HUES64 (cell line): ENCODE measurements around the gene KRTAP2-4.
"Not testable (repeated sequence)": the region's sequence is repeated elsewhere in the genome, so short reads cannot be mapped to it uniquely, and the experiment has no call there.

Experiments
- H3K27ac ChIP-seq: 2 replicates; pipeline ENCODE4 v1.7.0; 2013; ENCODE audit warnings: low read depth, low read length, inconsistent platforms
- H3K27me3 ChIP-seq: 2 replicates; pipeline ENCODE4 v1.6.1; 2013; ENCODE audit warnings: mild to moderate bottlenecking, low read length; ENCODE audit not compliant: insufficient read depth
- H3K36me3 ChIP-seq: 2 replicates; pipeline ENCODE4 v1.6.1; 2013; ENCODE audit warnings: mild to moderate bottlenecking, low read length; ENCODE audit not compliant: insufficient read depth
- H3K4me1 ChIP-seq: 2 replicates; pipeline ENCODE4 v1.6.1; 2013; ENCODE audit warnings: mild to moderate bottlenecking, low read length, moderate library complexity; ENCODE audit not compliant: insufficient read depth
- H3K4me3 ChIP-seq: 2 replicates; pipeline ENCODE4 v1.5.1; 2013; ENCODE audit warnings: mild to moderate bottlenecking, low read length, moderate library complexity
- H3K9ac ChIP-seq: 2 replicates; pipeline ENCODE4 v1.6.1; 2013; ENCODE audit warnings: mild to moderate bottlenecking, low read depth, low read length
- H3K9me3 ChIP-seq: 2 replicates; pipeline ENCODE4 v1.6.1; 2013; ENCODE audit warnings: low read depth, low read length; ENCODE audit not compliant: insufficient read depth
- WGBS: fragments of 150-250, 120-280 bp; methylation state at CpG from one replicate; pipeline ENCODE4 v1.1.7; 2013; ENCODE audit warnings: missing lambda C conversion rate; 5-methylcytosine and 5-hydroxymethylcytosine counted together

KRTAP2-4 gene

GRCh38 chr17:41054025-41054424, 11.7 kb downstream of the KRTAP2-4 start:
- H3K9ac ChIP-seq = no peak overlapping the region
- H3K27me3 ChIP-seq = no peaks in the 10 kb centered on the region
- H3K4me1 ChIP-seq = peaks cover 2% of the 10 kb centered on the region; the same call in 1 of the 2 replicates
- WGBS = 94% methylated on average over 4 of the region's 4 CpGs
- H3K9me3 ChIP-seq = 0 out of 2 replicates have a peak, but pooled peaks cover 4% of the 10 kb centered on the region
- H3K27ac ChIP-seq = no peak overlapping the region
- H3K36me3 ChIP-seq = no peaks in the 10 kb centered on the region
- no peak overlapping the region for H3K4me3 ChIP-seq

GRCh38 chr17:41052566-41052965, 13.1 kb downstream of the KRTAP2-4 start:
- no peaks in the 10 kb centered on the region for H3K36me3 ChIP-seq
- H3K9me3 ChIP-seq = 0 out of 2 replicates have a peak, but pooled peaks cover 3% of the 10 kb centered on the region
- H3K4me3 ChIP-seq = no peak overlapping the region
- no peak overlapping the region for H3K27ac ChIP-seq
- H3K4me1 ChIP-seq = peaks cover 6% of the 10 kb centered on the region; the same call in 1 of the 2 replicates
- no peak overlapping the region for H3K9ac ChIP-seq
- H3K27me3 ChIP-seq = no peaks in the 10 kb centered on the region

GRCh38 chr17:41049110-41049509, 16.6 kb downstream of the KRTAP2-4 start:
- H3K9ac ChIP-seq = no peak overlapping the region
- H3K4me1 ChIP-seq = peaks cover 6% of the 10 kb centered on the region; the same call in 1 of the 2 replicates
- 79% methylated on average over 2 of the region's 2 CpGs for WGBS
- H3K27me3 ChIP-seq = no peaks in the 10 kb centered on the region
- no peaks in the 10 kb centered on the region for H3K36me3 ChIP-seq
- H3K27ac ChIP-seq = no peak overlapping the region
- H3K9me3 ChIP-seq = no peaks in the 10 kb centered on the region
- H3K4me3 ChIP-seq = no peak overlapping the region

- H3K36me3 ChIP-seq = no peaks in the 10 kb centered on the region
- H3K27ac ChIP-seq = no peak overlapping the region
- no peaks in the 10 kb centered on the region for H3K9me3 ChIP-seq
- 84% methylated on average over 7 of the region's 7 CpGs for WGBS
- H3K27me3 ChIP-seq = no peaks in the 10 kb centered on the region
- peaks cover 6% of the 10 kb centered on the region; the same call in 1 of the 2 replicates for H3K4me1 ChIP-seq
- H3K4me3 ChIP-seq = no peak overlapping the region
- no peak overlapping the region for H3K9ac ChIP-seq
Measured at GRCh38 chr17:41048441-41048840, 17.2 kb downstream of the KRTAP2-4 start.

- H3K4me1 ChIP-seq, H3K4me3 ChIP-seq, H3K9me3 ChIP-seq, H3K27ac ChIP-seq, H3K36me3 ChIP-seq, H3K27me3 ChIP-seq, H3K9ac ChIP-seq: not testable (repeated sequence)
- WGBS = 75% methylated on average over 5 of the region's 33 CpGs
Measured at GRCh38 chr17:41046735-41047465, 18.8 kb downstream of the KRTAP2-4 start, which contains the start of gene KRTAP2-1. Gene KRTAP2-1, minus strand, starts transcription at chr17:41047316. Its CDS starts 49 bp downstream, at chr17:41047267.

- peaks cover 16% of the 10 kb centered on the region for H3K4me1 ChIP-seq
- WGBS = 100% methylated on average over 1 of the region's 1 CpG
- H3K4me3 ChIP-seq = no peak overlapping the region
Measured at GRCh38 chr17:41042953-41043352, 22.7 kb downstream of the KRTAP2-4 start.

GRCh38 chr17:41040783-41041571, 24.7 kb downstream of the KRTAP2-4 start, which contains the start of gene KRTAP1-1:
Gene KRTAP1-1, minus strand, starts transcription at chr17:41041450. Its CDS starts 53 bp downstream, at chr17:41041397.
- not testable (repeated sequence) for H3K9me3 ChIP-seq, H3K36me3 ChIP-seq, H3K4me3 ChIP-seq, H3K27me3 ChIP-seq, H3K27ac ChIP-seq, H3K9ac ChIP-seq
- H3K4me1 ChIP-seq = peaks cover 23% of the 10 kb centered on the region
- WGBS = 92% methylated on average over 11 of the region's 14 CpGs

More at GRCh38 chr17:41042953-41043352, 22.7 kb downstream of the KRTAP2-4 start:
- Histone ChIP-seq H3K27me3 (no peaks in the 10 kb centered on the region), H3K9me3 (no peaks in the 10 kb centered on the region), H3K36me3 (no peaks in the 10 kb centered on the region), H3K27ac (no peak overlapping the region), H3K9ac (no peak overlapping the region)

GRCh38 chr17:41037853-41038350, 27.8 kb downstream of the KRTAP2-4 start:
- no peak overlapping the region for H3K27ac ChIP-seq
- 58% methylated on average over 2 of the region's 2 CpGs for WGBS
- H3K9ac ChIP-seq = no peak overlapping the region
- no peaks in the 10 kb centered on the region for H3K9me3 ChIP-seq
- H3K4me3 ChIP-seq = no peak overlapping the region
- no peaks in the 10 kb centered on the region for H3K36me3 ChIP-seq
- H3K4me1 ChIP-seq = peaks cover 23% of the 10 kb centered on the region
- no peaks in the 10 kb centered on the region for H3K27me3 ChIP-seq

GRCh38 chr17:41034346-41034935, 31.2 kb downstream of the KRTAP2-4 start, which contains the start of gene KRTAP1-3:
Gene KRTAP1-3, minus strand, starts transcription at chr17:41034874. Its CDS starts 53 bp downstream, at chr17:41034821.
- H3K4me3 ChIP-seq, H3K36me3 ChIP-seq, H3K27me3 ChIP-seq, H3K9ac ChIP-seq, H3K27ac ChIP-seq, H3K9me3 ChIP-seq: not testable (repeated sequence)
- WGBS = 94% methylated on average over 9 of the region's 10 CpGs
- peaks cover 22% of the 10 kb centered on the region for H3K4me1 ChIP-seq

- no peak within 1 kb of the TSS for H3K4me3 ChIP-seq
- H3K27me3 ChIP-seq = no peaks in the 10 kb centered on the region
- no peaks in the 10 kb centered on the region for H3K9me3 ChIP-seq
- H3K4me1 ChIP-seq = no peaks in the 10 kb centered on the region
- 93% methylated on average over 12 of the region's 12 CpGs for WGBS
- H3K36me3 ChIP-seq = no peaks in the 10 kb centered on the region
- H3K27ac ChIP-seq = no peak within 1 kb of the TSS
- no peak within 1 kb of the TSS for H3K9ac ChIP-seq
Measured at GRCh38 chr17:41029633-41030245, 35.9 kb downstream of the KRTAP2-4 start, which contains the start of gene KRTAP1-4. Gene KRTAP1-4, minus strand, starts transcription at chr17:41030195. Its CDS starts 117 bp downstream, at chr17:41030078.
